Mammary epithelial cell (primary cell): Measurements from ENCODE around the gene SLC25A24.
"Not testable (repeated sequence)": the region's sequence is repeated elsewhere in the genome, so short reads cannot be mapped to it uniquely, and the experiment has no call there.

Experiments
- CTCF ChIP-seq, 2 donors: IDR thresholded peaks in 1 of 2; conservative IDR thresholded peaks in 1 of 2; 2 replicates each; pipeline ENCODE4 v1.5.1; 2011 to 2012; ENCODE audit warnings: inconsistent platforms in 2 of 2, low read length in 2 of 2, mild to moderate bottlenecking in 2 of 2, control low read depth in 1 of 2, low read depth in 1 of 2; ENCODE audit not compliant: insufficient read depth in 1 of 2; ENCODE audit errors: extremely low read depth in 1 of 2
- EZH2 ChIP-seq: IDR thresholded peaks from 2 replicates; pipeline ENCODE4 v1.6.1; 2012; ENCODE audit warnings: low read length, inconsistent platforms, borderline replicate concordance

DNA sequence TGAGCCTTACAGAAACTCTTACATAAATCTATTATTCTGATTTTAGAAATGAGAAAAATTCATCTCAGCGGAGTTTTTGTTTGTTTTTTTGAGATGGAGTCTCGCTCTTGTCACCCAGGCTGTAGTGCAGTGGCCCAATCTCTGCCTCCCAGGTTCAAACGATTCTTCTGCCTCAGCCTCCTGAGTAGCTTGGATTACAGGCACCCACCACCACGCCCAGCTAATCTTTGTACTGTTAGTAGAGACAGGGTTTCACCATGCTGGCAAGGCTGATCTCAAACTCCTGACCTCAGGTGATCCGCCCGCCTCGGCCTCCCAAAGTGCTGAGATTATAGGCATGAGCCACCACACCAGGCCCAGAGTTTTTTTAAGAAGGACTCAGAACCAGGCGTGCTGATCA is 60.6 kb downstream of the SLC25A24 start:
- TF ChIP-seq CTCF (conservative IDR thresholded peaks at IDR 0.05 in 1 of 2, IDR thresholded peaks at IDR 0.05 in 1 of 2; ENCODE audit: extremely low read depth in 1 of 2, insufficient read depth in 1 of 2, low read depth in 1 of 2, low read length in 2 of 2); EZH2: not testable (repeated sequence)
